GM21390 (cell line): ENCODE measurements around the gene COPG2.
A peak's percentile ranks its signal among the peaks of the same experiment; 100 is the strongest.
"Not testable (repeated sequence)": the region's sequence is repeated elsewhere in the genome, so short reads cannot be mapped to it uniquely, and the experiment has no call there.

Experiments
- ATAC-seq: cut with Tn5 transposase; IDR thresholded peaks from one replicate; pipeline ENCODE4 v1.9.1; 2021; ENCODE audit not compliant: unreplicated experiment

The COPG2 gene

GRCh38 chr7:130570144-130570543 lies 98.4 kb downstream of the COPG2 start:
- ATAC-seq = not testable (repeated sequence)

GRCh38 chr7:130566898-130567280 lies 101.7 kb downstream of the COPG2 start:
- no peak for ATAC-seq

GRCh38 chr7:130566168-130566897 lies 102.2 kb downstream of the COPG2 start:
- ATAC-seq = no peak

GRCh38 chr7:130560972-130561371 lies 107.6 kb downstream of the COPG2 start:
- ATAC-seq = peak; percentile 86

GRCh38 chr7:130559184-130559583 lies 109.4 kb downstream of the COPG2 start:
- ATAC-seq = no peak

- ATAC-seq = no peak
Measured at GRCh38 chr7:130554481-130554880, 114.1 kb downstream of the COPG2 start.

- no peak for ATAC-seq
Measured at GRCh38 chr7:130553398-130554029, 115.0 kb downstream of the COPG2 start.

GRCh38 chr7:130544356-130544755 lies 124.2 kb downstream of the COPG2 start:
- no peak for ATAC-seq

- ATAC-seq = no peak
Measured at GRCh38 chr7:130543487-130544010, 125.0 kb downstream of the COPG2 start.

GRCh38 chr7:130542297-130542696 lies 126.3 kb downstream of the COPG2 start:
- not testable (repeated sequence) for ATAC-seq

GRCh38 chr7:130541287-130541686 lies 127.3 kb downstream of the COPG2 start:
- not testable (repeated sequence) for ATAC-seq

GRCh38 chr7:130537894-130538293 lies 130.7 kb downstream of the COPG2 start:
- ATAC-seq = not testable (repeated sequence)

GRCh38 chr7:130529417-130529816 lies 139.1 kb downstream of the COPG2 start:
- ATAC-seq = no peak

- not testable (repeated sequence) for ATAC-seq
Measured at GRCh38 chr7:130527752-130528355, 140.7 kb downstream of the COPG2 start.

GRCh38 chr7:130524628-130525027 lies 143.9 kb downstream of the COPG2 start:
- no peak for ATAC-seq

- ATAC-seq = not testable (repeated sequence)
Measured at GRCh38 chr7:130523519-130524125, 144.9 kb downstream of the COPG2 start.

- no peak for ATAC-seq
Measured at GRCh38 chr7:130521258-130521951, 147.1 kb downstream of the COPG2 start.

- ATAC-seq = no peak
Measured at GRCh38 chr7:130515315-130516040, 153.1 kb downstream of the COPG2 start.

- ATAC-seq = no peak
Measured at GRCh38 chr7:130513447-130513846, 155.1 kb downstream of the COPG2 start.

- not testable (repeated sequence) for ATAC-seq
Measured at GRCh38 chr7:130512038-130512437, 156.5 kb downstream of the COPG2 start.
